ENCODE results near the gene FAM174B.

DNA sequence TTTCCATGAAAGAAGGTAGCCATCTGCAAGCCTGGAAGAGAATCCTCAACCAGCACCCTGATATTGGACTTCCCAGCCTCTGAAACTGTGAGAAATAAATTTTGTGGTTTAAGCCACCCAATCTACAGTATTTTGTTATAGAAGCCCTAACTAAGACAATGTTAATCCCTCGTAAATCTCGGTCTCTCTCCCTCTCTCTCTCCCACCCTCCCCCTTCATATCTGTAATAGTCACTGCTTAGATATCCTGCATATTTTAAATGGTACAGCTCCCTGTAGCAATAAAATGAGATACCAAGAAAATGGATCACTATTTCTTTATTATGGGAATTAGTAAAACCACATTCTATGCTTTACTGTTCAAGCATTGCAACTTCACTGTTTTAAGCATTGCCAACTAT lies 21.0 kb upstream of the FAM174B start:
- TF ChIP-seq, protein P1, sequence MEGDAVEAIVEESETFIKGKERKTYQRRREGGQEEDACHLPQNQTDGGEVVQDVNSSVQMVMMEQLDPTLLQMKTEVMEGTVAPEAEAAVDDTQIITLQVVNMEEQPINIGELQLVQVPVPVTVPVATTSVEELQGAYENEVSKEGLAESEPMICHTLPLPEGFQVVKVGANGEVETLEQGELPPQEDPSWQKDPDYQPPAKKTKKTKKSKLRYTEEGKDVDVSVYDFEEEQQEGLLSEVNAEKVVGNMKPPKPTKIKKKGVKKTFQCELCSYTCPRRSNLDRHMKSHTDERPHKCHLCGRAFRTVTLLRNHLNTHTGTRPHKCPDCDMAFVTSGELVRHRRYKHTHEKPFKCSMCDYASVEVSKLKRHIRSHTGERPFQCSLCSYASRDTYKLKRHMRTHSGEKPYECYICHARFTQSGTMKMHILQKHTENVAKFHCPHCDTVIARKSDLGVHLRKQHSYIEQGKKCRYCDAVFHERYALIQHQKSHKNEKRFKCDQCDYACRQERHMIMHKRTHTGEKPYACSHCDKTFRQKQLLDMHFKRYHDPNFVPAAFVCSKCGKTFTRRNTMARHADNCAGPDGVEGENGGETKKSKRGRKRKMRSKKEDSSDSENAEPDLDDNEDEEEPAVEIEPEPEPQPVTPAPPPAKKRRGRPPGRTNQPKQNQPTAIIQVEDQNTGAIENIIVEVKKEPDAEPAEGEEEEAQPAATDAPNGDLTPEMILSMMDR (IDR thresholded peaks at IDR 0.05; ENCODE audit: low read length), result no peak
- TF ChIP-seq EZH2 (IDR thresholded peaks at IDR 0.05; ENCODE audit: borderline replicate concordance, low read length), result no peak

Data from OCI-LY1 (cell line).